ENCODE results near the gene POC1A.

GRCh38 chr3:52077925-52078324 is 76.3 kb downstream of the POC1A start:
- TF ChIP-seq CTCF (IDR thresholded peaks at IDR 0.05) (no peak), EZH2 (IDR thresholded peaks at IDR 0.05; ENCODE audit: borderline replicate concordance, insufficient read depth, low read depth, low read length, poor library complexity, severe bottlenecking) (no peak)
